ENCODE data around the gene FHL1. TPM values are rescaled to one million over a fixed set of nuclear protein-coding genes. Genes with fewer than 3 reads are reported as not detected.

FHL1 gene
- total RNA-seq, 1 donor, result 18.8 TPM

- no peaks in the 10 kb centered on the region for H3K27me3 ChIP-seq (ENCODE audit: insufficient read depth, low read length)
- H3K4me1 ChIP-seq (ENCODE audit: insufficient read depth, low read length), result peaks cover 18% of the 10 kb centered on the region
- H3K9me3 ChIP-seq (ENCODE audit: low read depth, low read length), result no peaks in the 10 kb centered on the region
- no peak overlapping the region for H3K4me3 ChIP-seq (ENCODE audit: low read length)
Measured at GRCh38 chrX:136205882-136206380, 58.6 kb downstream of the FHL1 start.

- Histone ChIP-seq H3K4me3 (ENCODE audit: low read length) (no peak overlapping the region), H3K27me3 (ENCODE audit: insufficient read depth, low read length) (no peaks in the 10 kb centered on the region), H3K4me1 (ENCODE audit: insufficient read depth, low read length) (peaks cover 18% of the 10 kb centered on the region), H3K9me3 (ENCODE audit: low read depth, low read length) (no peaks in the 10 kb centered on the region)
Measured at GRCh38 chrX:136206916-136207315, 59.6 kb downstream of the FHL1 start.

- no peaks in the 10 kb centered on the region for H3K27me3 ChIP-seq (ENCODE audit: insufficient read depth, low read length)
- H3K4me3 ChIP-seq (ENCODE audit: low read length), result no peak overlapping the region
- no peaks in the 10 kb centered on the region for H3K9me3 ChIP-seq (ENCODE audit: low read depth, low read length)
- H3K4me1 ChIP-seq (ENCODE audit: insufficient read depth, low read length), result peaks cover 18% of the 10 kb centered on the region
Measured at GRCh38 chrX:136207546-136207945, 60.2 kb downstream of the FHL1 start.

- Histone ChIP-seq H3K4me3 (ENCODE audit: low read length) (no peak overlapping the region), H3K9me3 (ENCODE audit: low read depth, low read length) (no peaks in the 10 kb centered on the region), H3K4me1 (ENCODE audit: insufficient read depth, low read length) (peaks cover 18% of the 10 kb centered on the region), H3K27me3 (ENCODE audit: insufficient read depth, low read length) (no peaks in the 10 kb centered on the region)
Measured at GRCh38 chrX:136209016-136209738, 61.8 kb downstream of the FHL1 start.

GRCh38 chrX:136209751-136210150 lies 62.4 kb downstream of the FHL1 start:
- Histone ChIP-seq H3K4me3 (ENCODE audit: low read length) (no peak overlapping the region), H3K4me1 (ENCODE audit: insufficient read depth, low read length) (peaks cover 14% of the 10 kb centered on the region), H3K27me3 (ENCODE audit: insufficient read depth, low read length) (no peaks in the 10 kb centered on the region), H3K9me3 (ENCODE audit: low read depth, low read length) (no peaks in the 10 kb centered on the region)

- H3K4me3 ChIP-seq (ENCODE audit: low read length), result no peak overlapping the region
- no peaks in the 10 kb centered on the region for H3K27me3 ChIP-seq (ENCODE audit: insufficient read depth, low read length)
- H3K4me1 ChIP-seq (ENCODE audit: insufficient read depth, low read length), result peaks cover 13% of the 10 kb centered on the region
- H3K9me3 ChIP-seq (ENCODE audit: low read depth, low read length), result no peaks in the 10 kb centered on the region
Measured at GRCh38 chrX:136210243-136210642, 62.9 kb downstream of the FHL1 start.

GRCh38 chrX:136210806-136211205 lies 63.5 kb downstream of the FHL1 start:
- Histone ChIP-seq H3K27me3 (ENCODE audit: insufficient read depth, low read length) (no peaks in the 10 kb centered on the region), H3K4me3 (ENCODE audit: low read length) (no peak overlapping the region), H3K9me3 (ENCODE audit: low read depth, low read length) (no peaks in the 10 kb centered on the region), H3K4me1 (ENCODE audit: insufficient read depth, low read length) (peaks cover 13% of the 10 kb centered on the region)

- Histone ChIP-seq H3K4me1 (ENCODE audit: insufficient read depth, low read length) (peaks cover 13% of the 10 kb centered on the region), H3K4me3 (ENCODE audit: low read length) (no peak overlapping the region)
Measured at GRCh38 chrX:136211766-136212556, 64.6 kb downstream of the FHL1 start.

GRCh38 chrX:136212557-136213111 lies 65.3 kb downstream of the FHL1 start:
- Histone ChIP-seq H3K4me1 (ENCODE audit: insufficient read depth, low read length) (peaks cover 13% of the 10 kb centered on the region), H3K27me3 (ENCODE audit: insufficient read depth, low read length) (no peaks in the 10 kb centered on the region), H3K4me3 (ENCODE audit: low read length) (no peak overlapping the region), H3K9me3 (ENCODE audit: low read depth, low read length) (no peaks in the 10 kb centered on the region)

More at GRCh38 chrX:136211766-136212556, 64.6 kb downstream of the FHL1 start:
- Histone ChIP-seq H3K9me3 (ENCODE audit: low read depth, low read length) (no peaks in the 10 kb centered on the region), H3K27me3 (ENCODE audit: insufficient read depth, low read length) (no peaks in the 10 kb centered on the region)

GRCh38 chrX:136214551-136214950 lies 67.2 kb downstream of the FHL1 start:
- Histone ChIP-seq H3K4me3 (ENCODE audit: low read length) (no peak overlapping the region), H3K27me3 (ENCODE audit: insufficient read depth, low read length) (no peaks in the 10 kb centered on the region), H3K4me1 (ENCODE audit: insufficient read depth, low read length) (peaks cover 7% of the 10 kb centered on the region), H3K9me3 (ENCODE audit: low read depth, low read length) (no peaks in the 10 kb centered on the region)

- Histone ChIP-seq H3K9me3 (ENCODE audit: low read depth, low read length) (no peaks in the 10 kb centered on the region), H3K4me3 (ENCODE audit: low read length) (no peak overlapping the region), H3K27me3 (ENCODE audit: insufficient read depth, low read length) (no peaks in the 10 kb centered on the region), H3K4me1 (ENCODE audit: insufficient read depth, low read length) (no peaks in the 10 kb centered on the region)
Measured at GRCh38 chrX:136215559-136215958, 68.2 kb downstream of the FHL1 start.

- H3K4me1 ChIP-seq (ENCODE audit: insufficient read depth, low read length), result no peaks in the 10 kb centered on the region
- H3K27me3 ChIP-seq (ENCODE audit: insufficient read depth, low read length), result no peaks in the 10 kb centered on the region
- no peak overlapping the region for H3K4me3 ChIP-seq (ENCODE audit: low read length)
- H3K9me3 ChIP-seq (ENCODE audit: low read depth, low read length), result no peaks in the 10 kb centered on the region
Measured at GRCh38 chrX:136219893-136220292, 72.6 kb downstream of the FHL1 start.

- Histone ChIP-seq H3K4me3 (ENCODE audit: low read length) (no peak overlapping the region), H3K4me1 (ENCODE audit: insufficient read depth, low read length) (no peaks in the 10 kb centered on the region), H3K27me3 (ENCODE audit: insufficient read depth, low read length) (no peaks in the 10 kb centered on the region), H3K9me3 (ENCODE audit: low read depth, low read length) (no peaks in the 10 kb centered on the region)
Measured at GRCh38 chrX:136220540-136220939, 73.2 kb downstream of the FHL1 start.

- no peaks in the 10 kb centered on the region for H3K9me3 ChIP-seq (ENCODE audit: low read depth, low read length)
- no peaks in the 10 kb centered on the region for H3K27me3 ChIP-seq (ENCODE audit: insufficient read depth, low read length)
- H3K4me1 ChIP-seq (ENCODE audit: insufficient read depth, low read length), result no peaks in the 10 kb centered on the region
- H3K4me3 ChIP-seq (ENCODE audit: low read length), result no peak overlapping the region
Measured at GRCh38 chrX:136220951-136221350, 73.6 kb downstream of the FHL1 start.

GRCh38 chrX:136221851-136222513 lies 74.6 kb downstream of the FHL1 start:
- no peaks in the 10 kb centered on the region for H3K27me3 ChIP-seq (ENCODE audit: insufficient read depth, low read length)
- H3K4me3 ChIP-seq (ENCODE audit: low read length), result no peak overlapping the region
- no peaks in the 10 kb centered on the region for H3K9me3 ChIP-seq (ENCODE audit: low read depth, low read length)
- no peaks in the 10 kb centered on the region for H3K4me1 ChIP-seq (ENCODE audit: insufficient read depth, low read length)

Measured in mononuclear cell (primary cell).